DOHH2 (cell line): ENCODE data around the gene TMUB2.

Experiments
- EZH2phosphoT487 ChIP-seq: fragments of 200-600 bp; sonication (generic); IDR thresholded peaks from 2 replicates; pipeline ENCODE4 v1.6.1; 2017; ENCODE audit warnings: borderline replicate concordance, mild to moderate bottlenecking, antibody characterized with exemption, low read length, moderate library complexity, mixed read lengths
- TF ChIP-seq, protein P1 (sequence below): fragments of 200-600 bp; sonication (generic); IDR thresholded peaks from one replicate; pipeline ENCODE4 v1.5.1; 2014; ENCODE audit warnings: antibody characterized with exemption, mild to moderate bottlenecking, low read depth, low read length; ENCODE audit not compliant: poor library complexity, severe bottlenecking

GRCh38 chr17:44241106-44241624, 54.4 kb downstream of the TMUB2 start:
- TF ChIP-seq, protein P1, sequence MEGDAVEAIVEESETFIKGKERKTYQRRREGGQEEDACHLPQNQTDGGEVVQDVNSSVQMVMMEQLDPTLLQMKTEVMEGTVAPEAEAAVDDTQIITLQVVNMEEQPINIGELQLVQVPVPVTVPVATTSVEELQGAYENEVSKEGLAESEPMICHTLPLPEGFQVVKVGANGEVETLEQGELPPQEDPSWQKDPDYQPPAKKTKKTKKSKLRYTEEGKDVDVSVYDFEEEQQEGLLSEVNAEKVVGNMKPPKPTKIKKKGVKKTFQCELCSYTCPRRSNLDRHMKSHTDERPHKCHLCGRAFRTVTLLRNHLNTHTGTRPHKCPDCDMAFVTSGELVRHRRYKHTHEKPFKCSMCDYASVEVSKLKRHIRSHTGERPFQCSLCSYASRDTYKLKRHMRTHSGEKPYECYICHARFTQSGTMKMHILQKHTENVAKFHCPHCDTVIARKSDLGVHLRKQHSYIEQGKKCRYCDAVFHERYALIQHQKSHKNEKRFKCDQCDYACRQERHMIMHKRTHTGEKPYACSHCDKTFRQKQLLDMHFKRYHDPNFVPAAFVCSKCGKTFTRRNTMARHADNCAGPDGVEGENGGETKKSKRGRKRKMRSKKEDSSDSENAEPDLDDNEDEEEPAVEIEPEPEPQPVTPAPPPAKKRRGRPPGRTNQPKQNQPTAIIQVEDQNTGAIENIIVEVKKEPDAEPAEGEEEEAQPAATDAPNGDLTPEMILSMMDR: no peak
- no peak for TF ChIP-seq EZH2phosphoT487
